Measurements from ENCODE around the gene ACTRT2.

Gene ACTRT2

DNA sequence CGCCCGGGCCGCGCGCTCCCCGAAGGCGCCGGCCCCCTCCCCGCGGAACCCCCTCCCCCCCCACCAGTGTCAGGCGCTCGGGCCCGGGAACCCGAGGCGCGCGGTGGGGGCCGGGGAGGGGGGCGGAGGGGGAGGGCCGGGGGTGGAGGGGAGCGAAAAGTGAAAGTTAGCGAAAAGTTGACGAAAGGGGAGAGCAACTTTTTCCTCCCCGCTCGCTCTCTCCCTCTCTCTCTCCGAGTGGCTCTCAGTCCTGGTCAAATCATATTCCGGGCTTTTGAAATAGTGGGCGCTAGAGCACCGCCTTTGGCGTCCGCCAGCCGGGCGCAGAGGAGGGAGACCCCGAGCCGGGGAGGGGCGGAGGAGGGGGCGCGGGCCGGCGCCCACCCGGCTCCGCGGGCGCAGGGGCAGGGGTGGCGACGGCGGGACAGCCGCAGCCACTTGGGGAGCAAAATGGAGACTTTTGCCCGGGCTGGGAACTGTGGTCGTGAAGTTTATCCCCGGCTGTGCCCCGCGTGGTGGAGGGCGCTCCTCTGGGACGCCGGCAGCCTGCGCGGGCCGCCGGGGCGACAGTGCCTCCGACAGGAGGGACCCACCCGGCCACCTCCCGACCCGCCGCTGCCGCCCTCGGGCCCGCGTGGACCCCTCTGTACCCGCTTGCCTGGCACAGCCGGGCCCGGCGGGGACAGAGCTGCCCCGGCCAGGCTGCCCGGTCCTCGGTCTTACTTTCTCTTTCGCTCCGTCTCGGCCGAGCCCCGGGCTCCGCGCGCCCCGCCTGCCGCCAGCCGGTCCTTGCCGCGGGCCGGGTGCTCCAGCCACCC, 48.4 kb downstream of the ACTRT2 start:
- no peak for DNase-seq (ENCODE audit: low read depth in 2 of 2)

DNA sequence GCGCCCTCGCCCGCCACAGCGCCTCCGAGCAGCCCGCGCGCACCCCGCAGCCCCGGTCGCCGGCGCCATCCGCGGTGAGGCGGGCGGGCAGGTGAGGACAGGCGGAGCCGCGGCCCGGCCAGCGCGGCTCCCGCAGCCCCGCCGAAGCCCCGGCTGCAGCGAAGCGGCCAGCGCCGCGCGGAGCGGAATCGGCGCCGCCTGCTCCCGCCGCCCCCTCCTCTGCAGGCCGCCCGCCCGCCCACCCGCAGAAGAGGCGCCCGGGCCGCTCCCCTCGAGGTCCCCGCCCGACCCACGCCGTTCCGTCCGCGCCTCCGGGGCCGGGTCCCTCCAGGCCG, 49.0 kb downstream of the ACTRT2 start:
- DNase-seq (ENCODE audit: low read depth in 2 of 2), result no peak

DNA sequence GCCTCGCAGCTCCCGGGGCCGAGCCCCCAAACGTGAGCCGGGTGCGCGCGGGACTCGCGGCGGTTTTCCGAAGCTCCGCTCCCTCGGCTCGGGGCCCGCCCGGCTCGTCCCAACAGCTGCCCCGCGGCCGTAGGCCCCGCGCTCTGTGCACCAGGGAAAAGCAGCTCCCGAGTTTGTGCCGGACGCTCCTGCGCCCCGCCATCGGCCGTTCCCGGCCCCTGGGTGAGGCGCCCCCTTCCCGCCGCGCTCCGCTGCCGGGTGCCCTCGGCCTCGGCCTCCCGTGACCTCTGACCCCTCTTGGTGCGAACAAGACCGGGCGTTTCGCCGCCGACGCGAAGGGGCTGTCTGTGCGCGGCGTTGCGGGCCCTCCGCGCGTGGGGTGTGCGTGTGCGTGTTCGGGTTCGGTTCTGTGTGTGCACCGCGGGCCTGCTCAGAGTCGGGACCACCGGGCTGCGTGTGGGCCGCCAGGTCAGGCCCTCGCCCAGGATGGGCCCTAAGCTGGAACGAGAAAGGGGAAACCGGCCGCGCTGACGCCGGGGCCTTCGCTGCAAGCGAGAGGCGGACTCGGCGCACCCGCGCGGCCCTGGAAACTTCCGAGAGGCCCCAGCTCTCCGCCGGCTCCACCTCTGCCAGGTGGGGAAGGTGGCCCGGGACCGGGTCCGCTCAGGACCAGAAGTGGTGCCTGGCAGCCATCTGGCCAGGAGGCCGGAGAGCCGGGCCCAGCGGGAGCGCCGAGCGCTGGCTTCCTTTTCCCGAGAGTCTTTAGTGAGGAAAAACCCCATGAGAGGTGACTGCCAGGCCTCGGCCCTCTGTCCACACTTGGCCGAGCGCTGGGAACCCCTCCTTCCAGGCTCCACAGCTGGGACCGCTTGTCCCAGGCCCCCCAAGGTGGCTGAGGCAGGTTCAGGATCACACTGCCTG, 49.6 kb downstream of the ACTRT2 start:
- no peak for DNase-seq (ENCODE audit: low read depth in 2 of 2)

GRCh38 chr1:3071565-3072390, 50.5 kb downstream of the ACTRT2 start:
- no peak for DNase-seq (ENCODE audit: low read depth in 2 of 2)

All from stimulated activated CD4-positive, alpha-beta T cell treated with anti-CD3 and anti-CD28 coated beads, Interleukin-4, amount 100 ng/mL, for 48 hours (primary cell).